Fibroblast of peridontal ligament (primary cell): ENCODE results near the gene LCE1B.
A peak's percentile ranks its signal among the peaks of the same experiment; 100 is the strongest.

Experiments used
- DNase-seq: peaks from one replicate; pipeline ENCODE4 v3.0.0-alpha.2; 2010; ENCODE audit errors: extremely low read depth

The LCE1B gene, protein sequence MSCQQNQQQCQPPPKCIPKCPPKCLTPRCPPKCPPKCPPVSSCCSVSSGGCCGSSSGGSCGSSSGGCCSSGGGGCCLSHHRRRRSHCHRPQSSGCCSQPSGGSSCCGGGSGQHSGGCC

GRCh38 chr1:152811671-152812070, at the start of gene LCE1B:
Gene LCE1B (plus strand): TSS chr1:152811971. CDS start chr1:152812447, 476 bp downstream.
- no peak for DNase-seq

DNA sequence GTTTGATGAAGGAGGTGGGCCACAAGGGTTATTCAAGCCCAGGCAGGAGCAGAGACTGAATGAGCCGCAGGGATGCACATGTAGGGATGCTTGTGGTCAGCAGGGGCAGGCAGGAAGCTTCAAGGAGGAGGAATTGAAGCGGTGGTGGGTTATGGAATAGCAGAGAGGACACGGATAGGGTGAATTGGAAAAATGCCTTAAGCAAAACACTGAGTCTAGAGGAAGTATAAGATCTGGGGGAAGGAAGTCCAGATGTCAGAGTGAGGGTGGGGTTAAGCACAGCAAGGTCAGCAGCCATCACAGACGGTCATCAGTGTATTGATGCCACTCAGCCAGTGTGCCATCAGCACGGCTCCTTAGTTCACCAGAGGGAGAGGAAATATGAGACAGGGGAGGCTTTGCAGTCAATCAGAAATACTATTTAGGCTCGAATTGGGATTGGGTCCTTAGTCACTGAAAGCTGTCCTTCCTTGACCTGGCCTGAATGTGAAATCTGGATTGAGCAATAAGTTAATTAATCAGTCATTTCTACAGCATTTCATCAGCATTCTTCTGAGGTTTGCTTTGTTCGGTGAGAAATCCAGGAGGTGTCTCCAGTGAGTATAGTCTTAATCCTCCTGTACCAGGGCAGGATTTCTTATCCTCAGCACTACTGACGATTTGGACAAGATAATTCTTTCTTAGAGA, 42.8 kb upstream of the LCE1B start:
- peak; percentile 65 for DNase-seq

- DNase-seq, result no peak
Observed at GRCh38 chr1:152770411-152770810, 41.4 kb upstream of the LCE1B start.

GRCh38 chr1:152774875-152775274, 36.9 kb upstream of the LCE1B start, which contains the start of gene LCE1F:
Gene LCE1F (plus strand): TSS chr1:152775140. CDS start chr1:152776372, 1,232 bp downstream.
- no peak for DNase-seq

GRCh38 chr1:152776361-152776760, 35.4 kb upstream of the LCE1B start:
- DNase-seq, result no peak

GRCh38 chr1:152777510-152778137, 34.1 kb upstream of the LCE1B start:
- no peak for DNase-seq

DNA sequence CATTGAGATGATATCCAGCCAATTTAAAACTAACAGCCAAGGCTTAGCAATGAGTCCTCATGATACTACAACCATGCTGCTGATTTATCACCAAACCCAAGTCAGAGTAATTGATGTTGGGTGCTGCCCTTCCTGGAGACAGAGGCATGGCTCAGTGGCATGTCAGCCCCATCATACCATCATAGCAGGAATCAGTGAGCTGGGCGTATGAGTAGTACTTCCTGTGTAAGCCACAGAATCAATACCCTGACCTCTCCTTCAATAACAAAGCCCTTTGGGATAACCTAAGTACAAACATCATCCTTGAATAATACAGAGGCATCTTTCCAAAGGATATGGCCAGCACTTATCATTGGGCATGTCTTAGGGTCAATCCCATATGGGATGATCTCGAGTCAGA, 28.7 kb upstream of the LCE1B start:
- no peak for DNase-seq

GRCh38 chr1:152786077-152786476, 25.7 kb upstream of the LCE1B start, which contains the start of gene LCE1E:
Gene LCE1E (plus strand): TSS chr1:152786257. CDS start chr1:152787300, 1,043 bp downstream.
- DNase-seq, result no peak

- no peak for DNase-seq
Observed at GRCh38 chr1:152795686-152796085, 16.1 kb upstream of the LCE1B start.

DNA sequence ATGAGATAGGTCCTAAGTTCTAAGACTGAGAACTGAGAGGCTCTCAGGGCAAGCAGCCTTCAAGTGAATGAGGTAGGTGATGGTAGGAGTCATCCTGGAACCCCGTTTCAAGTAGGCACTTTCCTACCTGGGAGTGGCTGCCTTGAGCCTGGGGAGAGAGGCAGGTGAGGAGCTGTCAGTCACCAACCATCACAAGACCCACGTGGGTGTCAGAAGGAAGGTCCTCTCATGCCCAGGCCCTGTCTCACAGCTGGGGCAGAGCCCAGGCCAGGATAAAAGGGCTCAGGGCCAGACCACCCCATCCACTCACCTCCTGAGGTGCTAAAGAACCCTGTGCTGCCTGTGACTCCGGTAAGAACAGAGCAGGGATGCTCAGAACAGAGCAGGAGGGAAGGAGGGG, 15.3 kb upstream of the LCE1B start, which contains the start of gene LCE1D:
Gene LCE1D, plus strand, starts transcription at position 301 of the 400 bp plus-strand sequence. CDS start 1,074 bp downstream, outside the sequence.
- DNase-seq, result no peak

DNA sequence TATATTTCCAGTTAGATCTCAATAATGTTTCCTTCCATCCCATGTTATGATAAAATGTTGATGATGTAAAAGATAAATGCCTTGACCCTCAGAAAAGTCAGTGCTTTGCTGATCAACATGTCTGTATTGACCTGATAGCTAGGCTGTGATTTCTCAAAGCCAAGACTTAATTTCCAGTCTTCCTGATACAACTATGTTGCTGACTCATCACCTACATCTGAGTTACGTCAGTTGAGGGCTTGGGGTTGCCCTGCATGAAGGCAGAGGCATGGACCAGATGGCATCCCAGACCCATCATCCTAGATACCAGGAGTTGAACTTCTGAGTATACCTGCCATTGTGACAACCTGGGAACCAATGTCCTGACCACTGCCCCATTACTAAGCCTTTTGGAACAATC, 10.4 kb upstream of the LCE1B start:
- DNase-seq, result no peak

DNA sequence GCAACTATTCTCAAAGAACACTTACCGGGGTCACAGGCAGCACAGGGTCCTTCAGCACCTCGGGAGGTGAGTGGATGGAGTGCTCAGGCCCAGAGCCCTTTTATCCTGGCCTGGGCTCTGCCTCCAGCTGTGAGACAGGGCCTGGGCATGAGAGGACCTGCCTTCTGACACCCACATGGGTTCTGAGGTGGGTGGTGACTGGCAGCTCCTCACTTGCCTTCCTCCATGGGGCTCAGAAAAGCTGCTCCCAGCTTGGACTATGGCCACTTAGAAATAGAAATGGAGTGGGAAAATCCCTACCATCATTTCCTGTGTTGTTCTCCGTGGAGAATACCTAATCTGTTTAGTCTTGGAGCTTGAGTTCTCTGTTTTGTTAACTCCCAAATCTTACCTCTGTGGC, 5.2 kb upstream of the LCE1B start, which contains the start of gene LCE1C:
Gene LCE1C, minus strand, starts transcription at position 76 of the 400 bp plus-strand sequence. CDS start 1,173 bp downstream, outside the sequence.
- DNase-seq, result no peak

DNA sequence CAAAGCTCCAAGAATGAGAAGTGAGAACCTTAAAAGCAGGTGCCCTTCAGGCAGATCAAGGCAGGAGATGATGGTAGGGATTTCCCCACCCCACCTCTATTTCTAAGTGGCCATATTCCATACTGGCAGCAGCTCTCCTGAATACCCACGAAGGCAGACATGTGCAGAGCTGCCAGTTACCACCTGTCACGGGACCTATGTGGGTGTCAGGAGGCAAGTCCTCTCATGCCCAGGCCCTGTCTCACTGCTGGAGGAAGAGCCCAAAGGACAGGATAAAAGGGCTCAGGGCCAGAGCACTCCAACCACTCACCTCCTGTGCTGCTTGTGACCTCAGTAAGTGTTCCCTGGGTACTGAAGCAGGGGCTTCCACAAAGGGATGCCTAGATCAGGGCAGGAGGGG, 721 bp upstream of the LCE1B start:
- DNase-seq, result no peak

- no peak for DNase-seq
Observed at GRCh38 chr1:152817309-152817708, 5.5 kb downstream of the LCE1B start.

GRCh38 chr1:152823294-152823693, 11.5 kb downstream of the LCE1B start:
- no peak for DNase-seq

GRCh38 chr1:152824964-152825363, 13.2 kb downstream of the LCE1B start:
- no peak for DNase-seq

GRCh38 chr1:152827173-152827572, 15.4 kb downstream of the LCE1B start, which contains the start of gene LCE1A:
Gene LCE1A (plus strand): TSS chr1:152827473. CDS start chr1:152827473, 0 bp downstream.
- no peak for DNase-seq

DNA sequence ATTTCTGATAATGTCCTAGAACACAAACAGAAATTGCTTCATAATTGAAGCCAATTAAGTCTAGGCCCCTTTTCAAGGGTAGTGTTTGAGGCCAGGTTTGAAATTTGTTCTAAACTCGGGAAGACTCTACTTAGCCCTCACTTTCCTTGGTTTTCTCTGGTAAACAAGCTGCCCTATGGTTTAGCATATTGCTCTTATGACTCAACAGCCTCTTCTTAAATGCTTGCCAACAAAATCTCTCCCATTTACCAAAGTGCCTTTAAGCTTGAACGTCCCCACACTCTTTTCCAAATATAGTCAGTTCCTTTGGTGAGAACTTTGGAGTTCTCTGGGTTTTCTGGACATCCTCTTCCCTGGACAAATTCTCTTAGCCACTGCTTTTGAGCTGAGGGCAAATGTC, 25.1 kb downstream of the LCE1B start:
- DNase-seq, result peak; percentile 41

GRCh38 chr1:152842556-152842955, 30.8 kb downstream of the LCE1B start, which contains the start of gene LCE6A:
Gene LCE6A (plus strand): TSS chr1:152842856. CDS start chr1:152843521, 665 bp downstream.
- DNase-seq, result no peak

DNA sequence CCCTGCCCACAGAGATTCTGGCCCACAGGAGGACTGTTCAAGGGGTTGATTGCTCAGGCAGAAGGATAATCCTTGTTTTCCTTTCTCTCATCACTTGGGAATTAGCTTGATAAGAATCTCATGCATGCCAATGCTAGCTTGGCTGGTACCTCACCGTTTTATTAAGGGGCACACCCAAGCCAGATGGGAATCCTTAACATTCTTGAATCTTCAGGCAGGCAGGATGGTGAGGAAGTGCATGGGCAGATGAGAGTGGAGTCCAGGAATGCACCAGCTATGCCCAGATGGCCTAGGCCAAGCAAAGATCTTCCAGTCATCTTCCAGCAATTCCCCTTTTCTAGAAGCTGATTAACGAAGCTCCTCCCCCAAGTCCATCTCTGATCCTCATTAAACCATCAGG, 43.9 kb downstream of the LCE1B start:
- peak; percentile 16 for DNase-seq

DNA sequence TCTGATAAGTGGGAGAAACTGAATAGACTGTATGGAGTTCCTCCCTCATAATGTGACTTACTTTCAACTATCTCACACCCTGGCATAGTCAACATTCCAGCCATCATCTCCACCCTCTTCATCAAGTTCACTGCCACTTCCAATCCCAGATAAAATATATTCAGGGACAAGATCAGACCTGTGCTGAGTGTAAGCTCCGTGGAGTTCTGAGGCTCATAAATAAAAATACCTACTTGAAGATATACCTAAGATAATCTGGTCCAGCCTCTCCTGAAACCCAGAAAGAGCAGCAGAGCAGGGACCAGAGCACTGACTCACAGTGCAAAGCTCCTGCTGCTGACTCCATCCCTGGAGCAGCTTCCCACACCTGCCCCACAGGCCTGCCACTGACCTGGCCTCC, 46.3 kb downstream of the LCE1B start:
- DNase-seq, result no peak

DNA sequence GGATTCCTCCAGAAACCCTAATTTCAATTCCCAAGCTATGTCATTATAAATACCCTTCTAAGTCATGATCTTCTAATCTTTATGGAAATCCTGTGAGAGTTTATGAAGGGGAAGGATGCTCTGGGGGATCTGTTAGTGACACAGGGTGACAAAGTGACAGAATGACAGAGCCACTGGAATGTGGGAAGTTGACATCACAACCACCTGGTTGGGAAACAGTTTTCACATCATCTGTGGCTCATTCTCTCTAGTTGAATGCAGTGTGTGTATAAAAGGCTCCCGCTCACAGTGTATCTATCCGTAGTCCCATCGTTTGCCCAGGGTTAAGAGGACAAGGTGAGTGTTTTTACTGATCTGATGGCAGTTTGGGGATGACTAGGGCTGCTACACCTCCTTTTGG, 47.9 kb downstream of the LCE1B start, which contains the start of gene LCE7A:
Gene LCE7A, plus strand, starts transcription at position 301 of the 400 bp plus-strand sequence. CDS start 702 bp downstream, outside the sequence.
- no peak for DNase-seq
